GM19467 (cell line): ENCODE data around the gene DPF3.

ENCODE experiments used
- ATAC-seq: cut with Tn5 transposase; IDR thresholded peaks from one replicate; pipeline ENCODE4 v1.9.1; 2021; ENCODE audit warnings: mild to moderate bottlenecking, moderate library complexity; ENCODE audit not compliant: unreplicated experiment

Gene DPF3

DNA sequence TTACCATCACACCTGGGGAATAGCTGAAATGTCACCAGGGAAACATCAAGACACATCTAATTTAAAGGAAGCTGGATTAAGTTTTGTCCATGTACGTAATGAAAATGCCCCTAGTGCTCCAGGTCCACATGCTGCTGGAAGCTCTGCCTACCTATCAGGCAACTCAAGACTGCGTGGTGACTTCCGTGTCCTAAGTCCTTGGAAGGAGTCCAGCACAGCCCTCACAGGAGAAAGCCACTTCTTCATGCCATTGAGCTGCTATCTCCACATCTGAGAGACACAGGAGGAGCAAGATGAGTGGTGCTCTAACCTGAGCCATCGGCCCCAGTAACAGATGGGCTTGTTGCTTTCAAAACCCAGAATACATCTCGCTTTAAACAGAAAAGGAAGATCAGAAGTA, 316.4 kb downstream of the DPF3 start:
- no peak for ATAC-seq

DNA sequence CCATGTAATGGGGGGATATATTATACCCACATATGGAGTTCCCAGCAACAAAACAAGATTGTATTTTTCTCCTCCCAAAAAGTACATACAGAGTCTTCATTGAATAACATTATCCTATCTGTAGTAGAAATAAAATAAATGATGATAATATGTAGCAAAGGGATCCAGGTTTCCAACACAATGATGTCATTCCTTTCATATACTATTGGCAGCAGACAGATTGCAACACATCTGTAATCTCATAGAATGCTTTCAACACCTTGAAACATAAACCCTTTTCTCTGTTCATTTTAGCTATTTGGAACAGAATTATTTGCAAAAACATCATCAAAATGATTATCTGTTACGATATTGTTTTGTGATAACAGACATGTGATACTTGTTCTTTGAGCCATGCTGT, 317.6 kb downstream of the DPF3 start:
- no peak for ATAC-seq

DNA sequence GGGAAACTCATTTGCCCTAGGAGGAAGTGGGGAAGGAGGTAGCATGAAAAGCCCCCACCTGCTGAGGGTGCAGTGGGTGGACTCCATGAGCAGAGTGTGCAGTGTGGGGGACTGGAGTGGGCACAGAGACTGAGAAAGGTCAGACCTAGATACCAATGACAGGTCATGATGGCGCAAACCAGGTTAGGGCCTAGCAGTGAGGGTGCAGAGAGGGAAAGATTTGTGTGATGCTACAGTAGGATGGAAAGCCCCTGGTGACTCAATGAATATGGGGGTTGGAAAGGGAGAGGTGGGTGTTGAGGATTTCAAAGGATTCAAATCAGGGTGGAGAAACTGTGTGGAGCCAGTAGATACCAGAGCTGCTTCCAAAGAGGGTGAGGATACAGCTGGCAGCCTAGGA, 319.2 kb downstream of the DPF3 start:
- no peak for ATAC-seq

DNA sequence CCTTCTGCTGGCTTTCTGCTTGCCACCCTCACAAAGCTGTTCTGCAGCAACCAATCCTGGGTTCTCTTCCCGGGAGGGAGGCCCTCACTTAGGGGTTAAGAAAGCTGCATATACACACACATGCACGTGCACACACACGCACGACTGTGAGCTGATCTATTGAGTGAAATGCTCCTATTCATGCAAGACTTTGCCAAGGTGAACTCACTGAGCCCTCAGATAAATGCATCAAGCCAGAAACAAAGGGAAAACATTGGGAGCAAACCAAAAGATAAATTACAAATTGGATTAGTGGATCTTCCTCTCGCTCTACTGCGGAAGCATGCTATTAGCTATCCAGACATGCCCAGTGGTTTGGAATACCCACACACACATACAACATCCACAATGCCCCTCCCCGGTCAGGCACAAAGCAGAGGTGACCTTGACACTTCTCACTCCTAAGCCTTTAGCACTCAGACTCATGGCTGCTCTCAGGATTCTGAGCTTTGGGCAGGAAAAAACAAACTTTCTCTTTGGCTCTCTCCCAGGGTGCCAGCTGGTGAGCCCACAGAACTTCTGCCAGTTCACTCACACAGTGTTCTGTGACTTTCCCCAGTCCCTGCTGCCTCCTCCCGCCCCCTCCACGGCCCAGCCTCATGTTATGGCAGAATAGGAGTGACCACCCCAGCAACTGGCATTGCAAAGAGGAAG, 320.0 kb downstream of the DPF3 start:
- no peak for ATAC-seq
